Tibial nerve (tissue), 4 donors: ENCODE results near the gene SLC35A3.

Experiments
- CTCF ChIP-seq, 5 experiments: fragments of 200-600 bp in 3 of 5; fragments of 450-650 bp in 2 of 5; sonication (generic) in 3 of 5; IDR thresholded peaks; one replicate each; pipeline ENCODE4 v1.5.1; 2016 to 2019; ENCODE audit warnings: antibody characterized with exemption in 5 of 5, mild to moderate bottlenecking in 3 of 5, moderate library complexity in 2 of 5
- EP300 ChIP-seq, 2 donors: sonication (generic); formaldehyde crosslinking; IDR thresholded peaks; one replicate each; pipeline ENCODE4 v1.6.1; 2017; ENCODE audit warnings: antibody characterized with exemption in 2 of 2, mild to moderate bottlenecking in 1 of 2
- POLR2A ChIP-seq, 2 donors: fragments of 450-650 bp; IDR thresholded peaks; one replicate each; pipeline ENCODE4 v1.6.1; 2017; ENCODE audit warnings: antibody characterized with exemption in 2 of 2, mild to moderate bottlenecking in 2 of 2, moderate library complexity in 2 of 2

GRCh38 chr1:100019220-100019619 is 49.4 kb downstream of the SLC35A3 start:
- no peak for TF ChIP-seq CTCF (IDR thresholded peaks at IDR 0.05)
- no peak for TF ChIP-seq POLR2A (IDR thresholded peaks at IDR 0.05)
- no peak for TF ChIP-seq EP300 (IDR thresholded peaks at IDR 0.05)
